Peyer's patch (tissue), 4 donors: Measurements from ENCODE around the gene CLDN6. TPM values are rescaled to one million over a fixed set of nuclear protein-coding genes. Genes with fewer than 3 reads are reported as not detected.

Source experiments
- DNase-seq, 3 donors: peaks; one replicate each; pipeline ENCODE4 v3.0.0-alpha.2; 2017 to 2019
- H3K27ac ChIP-seq, 4 donors: fragments of 200-600 bp; sonication (generic); one replicate each; pipeline ENCODE4 v1.5.1; 2016 to 2019
- H3K27me3 ChIP-seq, 2 donors: fragments of 200-600 bp; sonication (generic); one replicate each; pipeline ENCODE4 v1.5.1; 2019
- H3K36me3 ChIP-seq, 3 donors: fragments of 200-600 bp; sonication (generic); one replicate each; pipeline ENCODE4 v1.5.1; 2016 to 2019
- H3K4me1 ChIP-seq, 4 donors: fragments of 200-600 bp; sonication (generic); one replicate each; pipeline ENCODE4 v1.5.1; 2016 to 2019
- H3K4me3 ChIP-seq, 4 donors: fragments of 200-600 bp; sonication (generic); 1 replicate in 3 of 4; 2 replicates in 1 of 4; pipeline ENCODE4 v1.5.1; 2016 to 2019; ENCODE audit warnings: mild to moderate bottlenecking in 1 of 4
- H3K9me3 ChIP-seq, 4 donors: fragments of 200-600 bp; sonication (generic); one replicate each; pipeline ENCODE4 v1.5.1; 2016 to 2019; ENCODE audit warnings: mild to moderate bottlenecking in 1 of 4
- POLR2A ChIP-seq, 2 donors: fragments of 450-650 bp; IDR thresholded peaks; one replicate each; pipeline ENCODE4 v1.5.1; 2017; ENCODE audit warnings: antibody characterized with exemption in 2 of 2, mild to moderate bottlenecking in 2 of 2, moderate library complexity in 2 of 2
- total RNA-seq, 4 donors: library from RNA; depleted of rRNA; stranded (reverse); fragments of >200 nt; gene quantifications; one replicate each; pipeline ENCODE4 v1.1.0, GENCODE V29; 2016
- TF ChIP-seq, protein P1 (sequence below), 6 experiments: fragments of 450-650 bp in 4 of 6; fragments of 200-600 bp in 2 of 6; sonication (generic) in 1 of 6; IDR thresholded peaks; one replicate each; pipeline ENCODE4 v1.5.1; 2017 to 2019; ENCODE audit warnings: antibody characterized with exemption in 6 of 6, mild to moderate bottlenecking in 3 of 6, moderate library complexity in 1 of 6

Gene CLDN6
- total RNA-seq, 4 donors from 2014 or later: not detected

- Histone ChIP-seq H3K4me1 (peaks cover 3 to 40% (median 10%) of the 10 kb centered on the region in 4 donors), H3K4me3 (no peak overlapping the region), H3K9me3 (no peaks in the 10 kb centered on the region), H3K27me3 (peaks cover 0 to 4% of the 10 kb centered on the region in 2 donors), H3K27ac (no peak overlapping the region), H3K36me3 (peaks cover 0 to 22% (median 0%) of the 10 kb centered on the region in 3 donors)
- no peak for DNase-seq
- no peak for TF ChIP-seq POLR2A (IDR thresholded peaks at IDR 0.05)
- TF ChIP-seq, protein P1, sequence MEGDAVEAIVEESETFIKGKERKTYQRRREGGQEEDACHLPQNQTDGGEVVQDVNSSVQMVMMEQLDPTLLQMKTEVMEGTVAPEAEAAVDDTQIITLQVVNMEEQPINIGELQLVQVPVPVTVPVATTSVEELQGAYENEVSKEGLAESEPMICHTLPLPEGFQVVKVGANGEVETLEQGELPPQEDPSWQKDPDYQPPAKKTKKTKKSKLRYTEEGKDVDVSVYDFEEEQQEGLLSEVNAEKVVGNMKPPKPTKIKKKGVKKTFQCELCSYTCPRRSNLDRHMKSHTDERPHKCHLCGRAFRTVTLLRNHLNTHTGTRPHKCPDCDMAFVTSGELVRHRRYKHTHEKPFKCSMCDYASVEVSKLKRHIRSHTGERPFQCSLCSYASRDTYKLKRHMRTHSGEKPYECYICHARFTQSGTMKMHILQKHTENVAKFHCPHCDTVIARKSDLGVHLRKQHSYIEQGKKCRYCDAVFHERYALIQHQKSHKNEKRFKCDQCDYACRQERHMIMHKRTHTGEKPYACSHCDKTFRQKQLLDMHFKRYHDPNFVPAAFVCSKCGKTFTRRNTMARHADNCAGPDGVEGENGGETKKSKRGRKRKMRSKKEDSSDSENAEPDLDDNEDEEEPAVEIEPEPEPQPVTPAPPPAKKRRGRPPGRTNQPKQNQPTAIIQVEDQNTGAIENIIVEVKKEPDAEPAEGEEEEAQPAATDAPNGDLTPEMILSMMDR (IDR thresholded peaks at IDR 0.05): no peak
Observed at GRCh38 chr16:3030222-3031212, 12.5 kb upstream of the CLDN6 start.

DNA sequence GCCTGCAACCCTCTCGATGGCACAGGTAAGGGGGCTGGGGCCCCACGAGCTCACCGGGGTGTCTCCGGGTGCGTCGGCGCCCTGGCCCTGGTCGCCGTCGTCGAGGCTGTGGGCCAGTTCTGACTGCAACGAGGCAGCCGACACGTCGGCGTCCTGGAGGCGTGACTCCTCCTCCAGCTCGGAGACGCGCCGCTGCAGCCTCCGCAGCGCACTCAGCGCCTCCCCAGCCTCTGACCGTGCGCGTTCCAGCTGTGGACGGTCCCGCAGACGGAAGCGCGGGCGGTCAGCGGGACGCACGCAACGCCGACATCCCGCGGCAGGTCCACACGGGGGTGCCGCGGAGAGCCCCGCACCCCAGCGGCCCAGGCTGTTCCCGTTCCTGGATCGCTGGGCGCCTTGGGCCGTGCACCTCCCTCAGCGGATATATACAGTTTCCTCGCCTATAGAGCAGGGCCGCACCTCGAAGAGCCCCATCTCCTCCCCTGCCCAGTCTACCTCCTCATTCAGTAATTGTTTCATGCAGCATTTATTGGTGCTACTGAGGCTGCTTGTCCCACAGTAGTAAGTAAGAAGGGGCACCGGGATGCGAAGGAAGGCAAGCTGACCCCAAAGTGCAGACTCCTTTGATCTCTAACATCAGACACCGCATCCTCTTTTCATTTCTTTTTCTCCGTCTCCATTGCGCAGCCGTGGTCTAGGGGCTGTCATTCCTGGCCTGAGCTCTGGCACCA lies 11.7 kb upstream of the CLDN6 start:
- H3K9me3 ChIP-seq: no peaks in the 10 kb centered on the region
- no peaks in the 10 kb centered on the region for H3K27me3 ChIP-seq
- no peak for DNase-seq
- H3K36me3 ChIP-seq: peaks cover 0 to 22% (median 0%) of the 10 kb centered on the region in 3 donors
- peak overlapping the region in 2 of 4 donors; percentile 22 to 27 for H3K4me3 ChIP-seq
- TF ChIP-seq, protein P1 (IDR thresholded peaks at IDR 0.05): no peak
- TF ChIP-seq POLR2A (IDR thresholded peaks at IDR 0.05): no peak
- H3K27ac ChIP-seq: no peak overlapping the region
- H3K4me1 ChIP-seq: peaks cover 3 to 41% (median 10%) of the 10 kb centered on the region in 4 donors

DNA sequence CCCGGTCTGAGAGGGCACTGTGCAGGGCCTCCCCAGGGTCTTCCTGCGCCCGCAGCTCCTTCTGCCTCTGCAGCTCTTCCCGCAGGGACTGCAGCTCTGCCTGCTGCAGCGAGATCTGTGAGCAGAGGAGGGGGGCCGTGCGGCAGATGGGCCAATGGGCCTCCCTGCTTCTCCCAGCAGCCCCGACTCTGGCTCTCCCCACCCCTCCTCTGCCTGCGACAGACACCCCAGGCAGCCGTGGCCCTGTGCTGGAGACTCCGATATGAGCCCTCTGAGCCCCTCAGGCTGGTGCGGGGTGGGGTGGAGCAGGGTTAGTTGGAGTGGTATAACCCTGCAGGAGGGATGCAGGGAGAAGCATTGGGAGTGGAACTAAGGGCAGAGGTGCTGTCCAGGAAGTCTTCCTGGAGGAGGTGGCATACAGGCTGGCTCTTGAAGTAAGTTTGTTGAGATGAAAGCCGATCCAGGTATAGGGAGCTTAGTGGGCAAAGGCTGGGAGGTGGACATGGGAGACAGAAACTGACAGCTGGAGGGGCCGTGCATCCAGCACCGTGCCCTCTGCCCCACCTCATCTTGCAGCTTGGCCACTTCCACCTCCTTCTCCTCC lies 10.8 kb upstream of the CLDN6 start:
- no peak overlapping the region for H3K4me3 ChIP-seq
- H3K27me3 ChIP-seq: no peaks in the 10 kb centered on the region

DNA sequence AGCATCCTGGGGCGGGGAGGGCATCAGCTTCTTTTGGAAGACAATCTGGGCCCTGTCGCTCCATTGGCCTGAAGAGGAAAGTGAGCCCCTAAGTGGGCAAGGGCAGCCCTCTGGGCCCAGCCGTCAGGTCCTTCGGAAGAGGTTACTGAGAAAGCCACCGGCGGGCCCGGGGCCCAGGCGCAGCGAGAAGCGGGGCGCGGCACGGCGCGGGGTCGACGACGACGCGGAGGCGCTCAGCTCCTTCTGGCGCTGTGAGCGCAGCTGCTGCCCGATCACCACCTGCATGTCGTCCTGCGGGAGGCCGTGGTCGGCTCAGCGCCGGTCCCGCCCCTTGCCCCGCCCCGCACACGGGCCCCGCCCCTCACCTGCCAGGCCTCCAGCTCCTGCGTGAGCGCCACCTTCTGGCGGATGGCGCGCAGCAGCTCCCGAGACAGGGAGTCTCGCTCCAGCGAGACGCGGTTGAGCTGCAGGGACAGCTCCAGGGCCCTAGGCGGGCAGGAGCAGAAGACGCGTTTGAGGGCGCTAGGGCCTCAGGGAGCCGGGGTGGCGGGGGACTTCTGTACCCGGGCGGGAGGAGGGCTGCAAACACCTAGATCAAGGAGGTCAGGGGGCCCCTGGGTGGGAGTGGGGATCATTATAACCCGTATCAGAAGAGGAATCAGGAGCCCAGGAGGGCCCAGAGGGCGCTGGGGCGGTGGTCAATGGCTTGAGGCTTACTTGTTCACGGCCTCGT lies 10.2 kb upstream of the CLDN6 start:
- Histone ChIP-seq H3K4me1 (peaks cover 6 to 48% (median 12%) of the 10 kb centered on the region in 4 donors), H3K27ac (peak overlapping the region in 2 of 4 donors; percentile 2 to 23), H3K9me3 (no peaks in the 10 kb centered on the region), H3K4me3 (peak overlapping the region in 2 of 4 donors; percentile 20 to 23), H3K36me3 (peaks cover 0 to 22% (median 0%) of the 10 kb centered on the region in 3 donors), H3K27me3 (no peaks in the 10 kb centered on the region)
- peak; percentile 90 to 95 (median 95) for DNase-seq
- TF ChIP-seq, protein P1 (IDR thresholded peaks at IDR 0.05): peak; percentile 58 to 94 (median 82)
- TF ChIP-seq POLR2A (IDR thresholded peaks at IDR 0.05): peak; percentile 10 to 50

More for the DNA sequence above, 10.8 kb upstream of the CLDN6 start:
- Histone ChIP-seq H3K27ac (no peak overlapping the region), H3K4me1 (peaks cover 3 to 45% (median 10%) of the 10 kb centered on the region in 4 donors), H3K36me3 (peaks cover 0 to 22% (median 0%) of the 10 kb centered on the region in 3 donors), H3K9me3 (no peaks in the 10 kb centered on the region)
- TF ChIP-seq POLR2A (IDR thresholded peaks at IDR 0.05): no peak
- TF ChIP-seq, protein P1 (IDR thresholded peaks at IDR 0.05): no peak
- DNase-seq: no peak

DNA sequence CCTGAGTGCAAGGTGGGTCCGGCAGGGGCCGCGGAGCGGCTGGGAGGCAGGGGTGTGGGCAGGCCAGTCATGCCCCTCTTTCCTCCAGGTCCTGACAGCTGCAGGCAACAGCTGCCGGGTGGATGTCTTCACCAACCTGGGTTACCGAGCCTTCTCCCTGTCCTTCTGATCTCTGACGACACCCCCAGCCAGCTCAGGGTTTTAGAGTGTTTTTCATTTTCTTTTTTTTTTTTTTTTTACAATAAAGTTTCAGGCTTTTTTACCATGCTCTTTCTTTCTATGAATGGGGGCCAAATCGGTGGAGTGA lies 9.5 kb upstream of the CLDN6 start:
- Histone ChIP-seq H3K27me3 (no peaks in the 10 kb centered on the region), H3K36me3 (peaks cover 0 to 22% (median 0%) of the 10 kb centered on the region in 3 donors), H3K4me3 (no peak overlapping the region)

More for the DNA sequence above, 9.5 kb upstream of the CLDN6 start:
- DNase-seq: no peak
- Histone ChIP-seq H3K4me1 (peaks cover 13 to 48% (median 19%) of the 10 kb centered on the region in 4 donors), H3K9me3 (no peaks in the 10 kb centered on the region), H3K27ac (no peak overlapping the region)
- TF ChIP-seq POLR2A (IDR thresholded peaks at IDR 0.05): no peak
- TF ChIP-seq, protein P1 (IDR thresholded peaks at IDR 0.05): no peak
